Panc1 (cell line): ENCODE measurements around the gene SOX8.

Experiments
- POLR2AphosphoS5 ChIP-seq: IDR thresholded peaks from 2 replicates; pipeline ENCODE4 v1.6.1; 2012; ENCODE audit warnings: mild to moderate bottlenecking, low read depth, low read length, moderate library complexity
- TCF7L2 ChIP-seq: IDR thresholded peaks from 2 replicates; pipeline ENCODE4 v1.6.1; 2011; ENCODE audit warnings: mild to moderate bottlenecking, low read depth, low read length, inconsistent platforms
- TF ChIP-seq, protein P1 (sequence below): fragments of 450-650 bp; IDR thresholded peaks from 2 replicates; pipeline ENCODE4 v1.5.1; 2017; ENCODE audit warnings: mild to moderate bottlenecking

GRCh38 chr16:947255-947921 lies 34.2 kb upstream of the SOX8 start:
- TF ChIP-seq, protein P1, sequence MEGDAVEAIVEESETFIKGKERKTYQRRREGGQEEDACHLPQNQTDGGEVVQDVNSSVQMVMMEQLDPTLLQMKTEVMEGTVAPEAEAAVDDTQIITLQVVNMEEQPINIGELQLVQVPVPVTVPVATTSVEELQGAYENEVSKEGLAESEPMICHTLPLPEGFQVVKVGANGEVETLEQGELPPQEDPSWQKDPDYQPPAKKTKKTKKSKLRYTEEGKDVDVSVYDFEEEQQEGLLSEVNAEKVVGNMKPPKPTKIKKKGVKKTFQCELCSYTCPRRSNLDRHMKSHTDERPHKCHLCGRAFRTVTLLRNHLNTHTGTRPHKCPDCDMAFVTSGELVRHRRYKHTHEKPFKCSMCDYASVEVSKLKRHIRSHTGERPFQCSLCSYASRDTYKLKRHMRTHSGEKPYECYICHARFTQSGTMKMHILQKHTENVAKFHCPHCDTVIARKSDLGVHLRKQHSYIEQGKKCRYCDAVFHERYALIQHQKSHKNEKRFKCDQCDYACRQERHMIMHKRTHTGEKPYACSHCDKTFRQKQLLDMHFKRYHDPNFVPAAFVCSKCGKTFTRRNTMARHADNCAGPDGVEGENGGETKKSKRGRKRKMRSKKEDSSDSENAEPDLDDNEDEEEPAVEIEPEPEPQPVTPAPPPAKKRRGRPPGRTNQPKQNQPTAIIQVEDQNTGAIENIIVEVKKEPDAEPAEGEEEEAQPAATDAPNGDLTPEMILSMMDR, result no peak
- TF ChIP-seq POLR2AphosphoS5 (no peak), TCF7L2 (no peak)
